AG04449 (cell line): ENCODE measurements around the gene PRDM8.

Source experiments
- CTCF ChIA-PET: fragments of 350-600 bp; formaldehyde crosslinking; extraction: SDS; loops from one replicate; lab custom pipeline; 2021; ENCODE audit warnings: antibody characterized with exemption; lab: Yijun Ruan, JAX
- POLR2A ChIA-PET: fragments of 400-600, 350-600 bp; formaldehyde crosslinking; extraction: SDS; loops from one replicate; lab custom pipeline; 2020; ENCODE audit warnings: antibody characterized with exemption, inconsistent platforms; lab: Yijun Ruan, JAX
- DNase-seq: peaks from one replicate; pipeline ENCODE4 v3.0.0-alpha.2; 2010; ENCODE audit warnings: low read depth, low spot score
- H3K4me3 ChIP-seq: 2 replicates; pipeline ENCODE4 v1.5.1; 2011; ENCODE audit warnings: low read depth, mild to moderate bottlenecking, control low read depth, low read length
- TF ChIP-seq, protein P1 (sequence below): IDR thresholded peaks from one replicate; pipeline ENCODE4 v1.5.1; 2011; ENCODE audit warnings: mild to moderate bottlenecking, moderate library complexity, low read length, control low read depth, inconsistent platforms; ENCODE audit not compliant: insufficient read depth; ENCODE audit errors: missing control alignments

Gene PRDM8

DNA sequence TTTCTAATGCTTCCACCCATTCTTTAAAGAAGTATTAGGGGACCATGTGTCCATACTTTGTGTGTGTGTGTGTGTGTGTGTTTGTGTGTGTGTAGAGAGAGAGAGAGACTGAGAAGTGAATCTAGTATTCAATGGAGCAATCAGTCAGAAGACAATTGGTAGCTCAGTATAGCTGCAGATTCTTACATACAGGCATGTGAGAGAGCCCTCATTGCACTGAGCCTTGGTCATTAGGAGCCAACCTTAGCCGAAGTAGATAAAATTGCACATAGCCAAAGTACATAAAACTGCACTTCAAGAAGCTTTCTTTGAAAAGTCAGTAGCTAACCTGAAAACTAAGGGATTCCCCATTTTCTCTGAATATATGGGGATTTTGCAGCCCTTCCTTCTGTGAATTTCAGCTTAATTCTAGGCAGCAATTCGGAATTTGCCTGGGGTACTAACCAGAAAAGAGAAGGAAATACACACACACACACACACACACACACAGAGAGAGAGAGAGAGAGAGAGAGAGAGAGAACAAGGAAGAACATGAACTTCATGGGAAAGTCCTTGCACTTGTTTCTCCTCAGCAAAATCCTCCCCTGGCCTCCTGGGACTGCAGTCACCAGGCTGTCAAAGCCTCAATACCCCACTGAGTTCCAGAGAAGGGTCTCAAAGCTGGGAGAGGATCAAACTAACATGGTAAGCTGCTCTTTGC lies 1.7 kb upstream of the PRDM8 start:
- ChIA-PET POLR2A (no interaction called here), CTCF (interaction anchor here (0.6 to 7.8 kb wide), 4 partner anchors 9 to 154 kb away, joined by 3 to 100 read pairs (median 3); no protein-coding TSS in a partner anchor)
- H3K4me3 ChIP-seq: no peak overlapping the region
- TF ChIP-seq, protein P1, sequence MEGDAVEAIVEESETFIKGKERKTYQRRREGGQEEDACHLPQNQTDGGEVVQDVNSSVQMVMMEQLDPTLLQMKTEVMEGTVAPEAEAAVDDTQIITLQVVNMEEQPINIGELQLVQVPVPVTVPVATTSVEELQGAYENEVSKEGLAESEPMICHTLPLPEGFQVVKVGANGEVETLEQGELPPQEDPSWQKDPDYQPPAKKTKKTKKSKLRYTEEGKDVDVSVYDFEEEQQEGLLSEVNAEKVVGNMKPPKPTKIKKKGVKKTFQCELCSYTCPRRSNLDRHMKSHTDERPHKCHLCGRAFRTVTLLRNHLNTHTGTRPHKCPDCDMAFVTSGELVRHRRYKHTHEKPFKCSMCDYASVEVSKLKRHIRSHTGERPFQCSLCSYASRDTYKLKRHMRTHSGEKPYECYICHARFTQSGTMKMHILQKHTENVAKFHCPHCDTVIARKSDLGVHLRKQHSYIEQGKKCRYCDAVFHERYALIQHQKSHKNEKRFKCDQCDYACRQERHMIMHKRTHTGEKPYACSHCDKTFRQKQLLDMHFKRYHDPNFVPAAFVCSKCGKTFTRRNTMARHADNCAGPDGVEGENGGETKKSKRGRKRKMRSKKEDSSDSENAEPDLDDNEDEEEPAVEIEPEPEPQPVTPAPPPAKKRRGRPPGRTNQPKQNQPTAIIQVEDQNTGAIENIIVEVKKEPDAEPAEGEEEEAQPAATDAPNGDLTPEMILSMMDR: no peak
- DNase-seq: no peak

DNA sequence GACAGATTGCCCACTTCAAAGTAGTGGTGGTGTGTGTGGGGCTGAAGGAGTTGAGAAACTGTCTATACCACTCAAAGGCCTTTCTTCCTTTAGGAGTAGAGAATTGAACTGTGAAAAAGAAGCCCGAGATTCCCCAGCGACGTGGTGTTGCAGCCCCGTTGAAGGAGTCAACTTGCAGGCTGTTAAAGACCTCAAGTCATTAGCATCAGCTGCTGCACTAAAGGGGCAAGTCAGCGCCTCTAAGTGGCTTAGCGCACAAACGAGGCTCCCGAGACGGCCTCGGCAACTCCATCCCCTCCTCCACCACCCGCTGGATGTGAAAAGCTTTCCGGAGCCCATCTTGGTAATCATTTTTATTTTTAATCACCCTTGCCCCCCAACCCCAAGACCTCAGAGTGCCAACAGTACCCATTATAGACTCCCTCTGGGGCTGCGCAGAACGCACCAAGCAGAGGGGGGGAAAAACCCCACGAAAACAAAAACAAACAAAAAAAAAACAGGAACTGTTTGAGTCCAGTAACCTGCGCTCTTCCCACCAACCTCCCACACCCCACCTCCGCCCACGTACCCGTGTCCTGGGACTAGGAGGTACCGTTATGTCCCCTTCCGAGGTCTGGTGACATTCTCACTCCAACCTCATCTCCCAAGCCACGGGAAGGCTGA lies 913 bp upstream of the PRDM8 start:
- H3K4me3 ChIP-seq: peak overlapping the region; percentile 54
- ChIA-PET POLR2A (no interaction called here), CTCF (interaction anchor here (0.7 to 7.8 kb wide), 4 partner anchors 9 to 24 kb away, joined by 3 to 100 read pairs (median 4); no protein-coding TSS in a partner anchor)
- TF ChIP-seq, protein P1: no peak
- DNase-seq: no peak

DNA sequence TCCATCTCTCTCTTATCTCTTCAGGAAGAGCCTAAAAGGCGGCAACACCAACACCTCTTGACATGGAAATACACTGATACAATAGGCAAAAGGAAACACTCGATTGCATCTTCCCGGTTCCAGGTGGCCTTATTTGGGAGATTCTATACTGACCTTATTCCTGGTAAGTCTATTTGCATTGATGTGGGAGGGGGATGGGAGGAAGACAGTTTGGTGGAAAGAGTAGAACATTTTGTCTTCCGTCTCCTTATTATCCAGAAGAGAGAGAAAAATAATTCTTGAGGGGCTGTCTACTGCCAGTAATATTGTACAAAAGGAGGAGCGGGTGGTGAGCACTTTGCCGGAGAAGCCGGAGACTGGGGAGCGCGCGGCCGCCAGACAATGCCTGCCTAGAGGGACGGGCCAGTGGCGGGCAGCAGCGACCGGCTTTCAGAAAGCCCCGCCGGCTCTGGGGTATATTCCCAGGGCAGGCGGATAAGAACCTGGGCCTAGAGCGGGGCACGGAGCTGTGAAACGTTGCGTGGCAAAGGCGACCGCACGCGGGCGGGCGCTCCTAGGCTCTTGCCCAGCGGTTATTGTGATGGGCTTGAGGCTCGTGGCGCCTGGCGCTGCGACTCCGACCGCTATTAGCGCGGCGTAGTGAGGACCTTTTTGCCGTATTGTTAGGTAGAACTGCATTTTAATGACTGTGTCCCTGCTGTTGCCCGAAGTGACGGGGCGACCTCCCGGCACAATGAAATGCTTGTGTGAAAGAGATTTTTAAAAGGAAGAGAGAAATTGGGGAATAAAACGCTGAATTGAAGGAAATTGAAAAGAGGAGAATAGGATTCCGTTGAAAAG lies 518 bp downstream of the PRDM8 start:
- TF ChIP-seq, protein P1: no peak
- H3K4me3 ChIP-seq: peak overlapping the region; percentile 54
- CTCF ChIA-PET: interaction anchor here (1.2 to 7.8 kb wide), 3 partner anchors 11 to 19 kb away, joined by 4 to 100 read pairs (median 38); no protein-coding TSS in a partner anchor
- POLR2A ChIA-PET: no interaction called here
- DNase-seq: no peak

DNA sequence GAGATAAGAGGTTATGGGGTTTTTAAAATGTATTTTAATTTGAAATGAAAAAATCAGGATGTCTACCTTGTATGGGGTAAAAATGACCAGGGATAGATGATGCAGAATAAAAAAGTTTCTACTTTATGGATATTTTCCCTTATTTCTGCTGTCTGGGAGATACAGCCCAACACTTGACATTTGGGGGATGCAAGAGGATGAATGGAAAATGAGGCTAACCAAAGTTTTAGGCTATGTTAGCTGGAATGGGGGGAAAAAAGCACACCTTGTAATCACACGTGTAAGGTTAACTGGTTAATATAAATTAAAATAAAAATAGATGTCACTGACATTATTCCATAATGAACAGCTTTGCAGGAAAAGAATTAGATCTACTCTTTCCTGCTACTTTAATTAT lies 1.1 kb downstream of the PRDM8 start:
- TF ChIP-seq, protein P1: no peak
- no peak for DNase-seq
- ChIA-PET POLR2A (no interaction called here), CTCF (interaction anchor here (1.2 to 7.8 kb wide), 4 partner anchors 12 to 22 kb away, joined by 4 to 100 read pairs (median 33); no protein-coding TSS in a partner anchor)
- H3K4me3 ChIP-seq: peak overlapping the region; percentile 54

DNA sequence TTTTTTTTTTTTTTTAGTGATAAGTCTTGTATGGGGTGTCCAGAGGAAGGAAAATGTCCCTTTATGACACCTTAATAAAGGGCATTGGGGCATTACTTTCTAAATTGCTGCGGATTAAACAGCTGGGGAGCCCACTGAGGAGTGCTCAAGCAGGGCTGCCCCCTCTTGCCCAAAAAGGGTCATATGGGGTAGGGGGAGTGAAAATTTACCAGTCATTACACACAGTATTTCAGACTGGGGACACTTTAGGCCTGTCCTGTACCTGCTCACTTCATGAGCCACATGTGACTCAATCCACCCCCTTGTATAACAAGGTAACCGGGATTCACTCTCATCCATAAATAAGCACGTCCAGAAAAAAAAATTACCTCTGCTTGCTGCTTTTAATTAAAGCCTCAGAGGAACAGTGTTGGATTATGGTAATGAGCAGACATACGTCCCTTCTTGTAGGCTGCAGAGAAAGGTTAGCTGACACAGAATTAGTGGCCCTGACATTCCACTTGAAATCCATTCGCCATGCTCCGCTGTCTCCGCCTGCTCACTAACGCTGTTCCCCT lies 1.8 kb downstream of the PRDM8 start:
- CTCF ChIA-PET: interaction anchor here (0.9 to 7.8 kb wide), 8 partner anchors 11 to 1157 kb away, joined by 3 to 100 read pairs (median 5); no protein-coding TSS in a partner anchor

More for the DNA sequence above, 1.8 kb downstream of the PRDM8 start:
- no peak for DNase-seq
- TF ChIP-seq, protein P1: no peak
- peak overlapping the region; percentile 29 for H3K4me3 ChIP-seq
- POLR2A ChIA-PET: no interaction called here
